Dermis lymphatic vessel endothelial cell (primary cell): ENCODE results near the gene NUCB1. TPM values are rescaled to one million over a fixed set of nuclear protein-coding genes. Genes with fewer than 3 reads are reported as not detected.

ENCODE experiments used
- total RNA-seq: library from RNA; depleted of rRNA; stranded (reverse); fragments of >200 nt; gene quantifications from 2 replicates; pipeline ENCODE4 v1.2.1, GENCODE V29; 2014

The NUCB1 gene
- 142 and 143 TPM in 2 replicates for total RNA-seq

GRCh38 chr19:48899781-48900476, at the start of gene NUCB1:
Gene NUCB1, plus strand, starts transcription at chr19:48900312. Its CDS starts 485 bp downstream, at chr19:48900797.

GRCh38 chr19:48868114-48868886, 31.8 kb upstream of the NUCB1 start, which contains the start of gene PLEKHA4:
Gene PLEKHA4, minus strand, starts transcription at chr19:48868617. Its CDS starts 997 bp downstream, at chr19:48867620.

GRCh38 chr19:48872182-48872883, 27.8 kb upstream of the NUCB1 start, which contains the start of gene PPP1R15A:
Gene PPP1R15A, plus strand, starts transcription at chr19:48872421. Its CDS starts 813 bp downstream, at chr19:48873234.

GRCh38 chr19:48933382-48933932, 33.3 kb downstream of the NUCB1 start, which contains the start of gene DHDH:
Gene DHDH, plus strand, starts transcription at chr19:48933699. Its CDS starts 23 bp downstream, at chr19:48933722.

GRCh38 chr19:48954595-48955307, 54.6 kb downstream of the NUCB1 start, which contains the start of gene BAX:
Gene BAX, plus strand, starts transcription at chr19:48954875. Its CDS starts 54 bp downstream, at chr19:48954929.

DNA sequence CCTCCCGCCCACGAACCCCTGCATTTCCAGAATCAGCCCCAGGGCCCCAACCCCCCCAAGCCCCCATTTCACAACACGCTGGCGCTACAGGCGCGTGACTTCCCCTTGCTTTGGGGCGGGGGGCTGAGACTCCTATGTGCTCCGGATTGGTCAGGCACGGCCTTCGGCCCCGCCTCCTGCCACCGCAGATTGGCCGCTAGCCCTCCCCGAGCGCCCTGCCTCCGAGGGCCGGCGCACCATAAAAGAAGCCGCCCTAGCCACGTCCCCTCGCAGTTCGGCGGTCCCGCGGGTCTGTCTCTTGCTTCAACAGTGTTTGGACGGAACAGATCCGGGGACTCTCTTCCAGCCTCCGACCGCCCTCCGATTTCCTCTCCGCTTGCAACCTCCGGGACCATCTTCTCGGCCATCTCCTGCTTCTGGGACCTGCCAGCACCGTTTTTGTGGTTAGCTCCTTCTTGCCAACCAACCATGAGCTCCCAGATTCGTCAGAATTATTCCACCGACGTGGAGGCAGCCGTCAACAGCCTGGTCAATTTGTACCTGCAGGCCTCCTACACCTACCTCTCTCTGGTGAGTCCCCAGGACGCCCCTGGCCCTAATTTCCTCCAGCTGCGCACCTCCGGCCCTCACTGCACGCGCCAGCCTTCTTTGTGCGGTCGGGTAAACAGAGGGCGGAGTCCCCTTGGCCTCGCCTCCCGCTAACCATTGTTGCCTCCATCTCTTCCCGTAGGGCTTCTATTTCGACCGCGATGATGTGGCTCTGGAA, 65.1 kb downstream of the NUCB1 start, which contains the start of gene FTL:
TSS of gene FTL (plus strand) at position 270 of the 766 bp plus-strand sequence. CDS start at position 469, 199 bp downstream.

Other genes starting within 250 kb of the NUCB1 start
- gene NTN5, start 227.3 kb upstream of the NUCB1 start, total RNA-seq, result not detected in 2 replicates
- gene FUT2, start 204.3 kb upstream of the NUCB1 start, total RNA-seq, result not detected in 2 replicates
- 0.09 and 0.11 TPM in 2 replicates for gene MAMSTR, start 180.6 kb upstream of the NUCB1 start, total RNA-seq
- 52.8 and 61.2 TPM in 2 replicates for gene RASIP1, start 159.7 kb upstream of the NUCB1 start, total RNA-seq
- 0.43 and 0.52 TPM in 2 replicates for gene IZUMO1, start 153.4 kb upstream of the NUCB1 start, total RNA-seq
- gene FUT1, start 147.7 kb upstream of the NUCB1 start, total RNA-seq, result 7.8 and 9.8 TPM in 2 replicates
- not detected in 2 replicates for gene FGF21, start 144.8 kb upstream of the NUCB1 start, total RNA-seq
- gene BCAT2, start 89.3 kb upstream of the NUCB1 start, total RNA-seq, result 23.5 and 26.8 TPM in 2 replicates
- 3.0 and 6.2 TPM in 2 replicates for gene HSD17B14, start 63.8 kb upstream of the NUCB1 start, total RNA-seq
- 5.3 and 7.6 TPM in 2 replicates for gene PLEKHA4, start 31.7 kb upstream of the NUCB1 start, total RNA-seq
- 34.9 and 52.9 TPM in 2 replicates for gene PPP1R15A, start 27.9 kb upstream of the NUCB1 start, total RNA-seq
- 0.09 and 0.11 TPM in 2 replicates for gene TULP2, start 1.6 kb upstream of the NUCB1 start, total RNA-seq
- not detected in 2 replicates for gene DHDH, start 33.4 kb downstream of the NUCB1 start, total RNA-seq
- 71.3 and 87.3 TPM in 2 replicates for gene BAX, start 54.6 kb downstream of the NUCB1 start, total RNA-seq
- gene FTL, start 65.0 kb downstream of the NUCB1 start, total RNA-seq, result 786 and 994 TPM in 2 replicates
- 13.4 and 13.8 TPM in 2 replicates for gene GYS1, start 93.0 kb downstream of the NUCB1 start, total RNA-seq
- 106 and 141 TPM in 2 replicates for gene RUVBL2, start 93.6 kb downstream of the NUCB1 start, total RNA-seq
- 0.17 and 0.22 TPM in 2 replicates for gene LHB, start 116.8 kb downstream of the NUCB1 start, total RNA-seq
- not detected in 2 replicates for gene CGB3, start 124.0 kb downstream of the NUCB1 start, total RNA-seq
- not detected in 2 replicates for gene CGB2, start 131.6 kb downstream of the NUCB1 start, total RNA-seq
- gene CGB1, start 136.6 kb downstream of the NUCB1 start, total RNA-seq, result not detected in 2 replicates
- not detected in 2 replicates for gene CGB5, start 143.5 kb downstream of the NUCB1 start, total RNA-seq
- not detected in 2 replicates for gene CGB8, start 148.8 kb downstream of the NUCB1 start, total RNA-seq
- not detected in 2 replicates for gene CGB7, start 157.4 kb downstream of the NUCB1 start, total RNA-seq
- gene NTF4, start 164.5 kb downstream of the NUCB1 start, total RNA-seq, result not detected in 2 replicates
- under 0.01 TPM in 1 of 2 replicates, not detected in the other for gene KCNA7, start 172.4 kb downstream of the NUCB1 start, total RNA-seq
- gene SNRNP70, start 185.1 kb downstream of the NUCB1 start, total RNA-seq, result 149 and 151 TPM in 2 replicates
- 1.2 and 2.8 TPM in 2 replicates for gene LIN7B, start 214.1 kb downstream of the NUCB1 start, total RNA-seq
- gene C19orf73, start 218.8 kb downstream of the NUCB1 start, total RNA-seq, result 0.43 TPM in 2 replicates
- gene PPFIA3, start 219.2 kb downstream of the NUCB1 start, total RNA-seq, result 6.6 and 8.0 TPM in 2 replicates